ENCODE data around the gene DNAH3.
"Not testable (repeated sequence)": the region's sequence is repeated elsewhere in the genome, so short reads cannot be mapped to it uniquely, and the experiment has no call there.

Gene DNAH3

DNA sequence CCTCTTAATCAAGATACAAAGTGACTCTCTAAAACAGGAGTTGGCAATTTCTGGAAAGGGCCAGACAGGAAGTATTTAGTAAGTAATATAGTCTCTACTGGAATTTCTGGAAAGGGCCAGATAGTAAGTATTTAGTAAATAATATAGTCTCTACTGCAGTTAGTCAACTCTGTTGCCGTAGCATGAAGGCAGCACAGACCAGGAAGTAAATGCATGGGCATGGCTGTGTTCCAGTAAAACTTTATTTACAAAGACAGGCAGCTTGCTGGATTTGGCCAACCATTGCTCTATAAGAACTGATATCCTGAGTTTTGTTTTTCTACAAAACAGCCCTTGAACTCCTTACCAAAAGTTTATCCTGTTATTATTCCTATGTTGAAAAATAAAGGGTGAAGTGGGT lies 24.8 kb upstream of the DNAH3 start:
- TF ChIP-seq FOXP2 (optimal IDR thresholded peaks at IDR 0.05; ENCODE audit: control extremely low read depth, extremely low read length, insufficient read depth) (no peak), POLR2AphosphoS5 (IDR thresholded peaks at IDR 0.05; ENCODE audit: borderline replicate concordance, low read depth, low read length) (no peak)
- Histone ChIP-seq H3K27ac (no peak overlapping the region), H3K9me3 (ENCODE audit: low read depth, low read length) (no peaks in the 10 kb centered on the region), H3K4me3 (no peak overlapping the region), H3K9ac (ENCODE audit: insufficient read length) (no peak overlapping the region), H3K36me3 (ENCODE audit: insufficient read depth, low read length) (no peaks in the 10 kb centered on the region)
- no peak for DNase-seq (ENCODE audit: low read depth, low spot score)

DNA sequence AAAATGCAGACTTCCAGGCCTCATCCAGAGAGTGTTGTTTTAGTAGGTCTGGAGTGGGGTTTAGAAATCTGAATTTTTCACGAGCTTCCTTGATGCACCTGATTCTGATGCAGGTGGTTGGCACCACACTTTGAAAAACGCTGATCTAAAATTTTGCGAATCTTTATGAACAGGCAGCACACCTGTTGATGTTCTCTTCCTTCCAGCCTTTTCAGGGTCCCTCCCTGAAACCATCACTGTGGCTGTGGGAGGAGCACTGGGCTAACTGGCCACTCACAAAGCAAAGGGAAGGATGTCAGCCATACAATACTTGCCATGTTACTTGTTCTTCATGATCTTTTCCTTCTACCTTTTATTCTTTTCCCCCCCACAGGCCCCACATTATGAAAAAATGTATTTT lies 22.0 kb upstream of the DNAH3 start:
- Histone ChIP-seq H3K9me3 (ENCODE audit: low read depth, low read length) (no peaks in the 10 kb centered on the region), H3K36me3 (ENCODE audit: insufficient read depth, low read length) (no peaks in the 10 kb centered on the region), H3K4me3 (no peak overlapping the region), H3K9ac (ENCODE audit: insufficient read length) (no peak overlapping the region), H3K27ac (no peak overlapping the region)
- no peak for DNase-seq (ENCODE audit: low read depth, low spot score)
- no peak for TF ChIP-seq EZH2 (IDR thresholded peaks at IDR 0.05)
- no peak for TF ChIP-seq POLR2AphosphoS5 (IDR thresholded peaks at IDR 0.05; ENCODE audit: borderline replicate concordance, low read depth, low read length)
- no peak for TF ChIP-seq FOXP2 (optimal IDR thresholded peaks at IDR 0.05; ENCODE audit: control extremely low read depth, extremely low read length, insufficient read depth)

DNA sequence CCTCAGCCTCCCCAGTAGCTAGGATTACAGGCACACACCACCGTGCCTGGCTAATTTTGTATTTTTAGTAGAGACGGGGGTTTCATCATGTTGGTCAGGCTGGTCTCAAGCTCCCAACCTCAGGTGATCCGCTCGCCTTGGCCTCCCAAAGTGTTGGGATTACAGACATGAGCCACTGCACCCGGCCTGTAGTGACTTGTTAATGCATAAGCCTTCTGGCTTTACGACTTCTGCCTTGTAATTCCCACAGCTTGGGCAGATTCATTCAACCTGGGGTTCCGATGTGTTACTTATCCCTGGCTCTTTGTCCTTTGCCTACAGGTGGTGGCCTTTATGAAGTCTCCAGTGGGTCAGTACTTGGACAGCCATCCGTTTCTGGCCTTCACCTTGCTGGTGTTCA lies 19.5 kb upstream of the DNAH3 start:
- DNase-seq (ENCODE audit: low read depth, low spot score); H3K36me3 ChIP-seq (ENCODE audit: insufficient read depth, low read length); H3K27ac ChIP-seq; H3K4me3 ChIP-seq; H3K9ac ChIP-seq (ENCODE audit: insufficient read length); H3K9me3 ChIP-seq (ENCODE audit: low read depth, low read length): not testable (repeated sequence)

DNA sequence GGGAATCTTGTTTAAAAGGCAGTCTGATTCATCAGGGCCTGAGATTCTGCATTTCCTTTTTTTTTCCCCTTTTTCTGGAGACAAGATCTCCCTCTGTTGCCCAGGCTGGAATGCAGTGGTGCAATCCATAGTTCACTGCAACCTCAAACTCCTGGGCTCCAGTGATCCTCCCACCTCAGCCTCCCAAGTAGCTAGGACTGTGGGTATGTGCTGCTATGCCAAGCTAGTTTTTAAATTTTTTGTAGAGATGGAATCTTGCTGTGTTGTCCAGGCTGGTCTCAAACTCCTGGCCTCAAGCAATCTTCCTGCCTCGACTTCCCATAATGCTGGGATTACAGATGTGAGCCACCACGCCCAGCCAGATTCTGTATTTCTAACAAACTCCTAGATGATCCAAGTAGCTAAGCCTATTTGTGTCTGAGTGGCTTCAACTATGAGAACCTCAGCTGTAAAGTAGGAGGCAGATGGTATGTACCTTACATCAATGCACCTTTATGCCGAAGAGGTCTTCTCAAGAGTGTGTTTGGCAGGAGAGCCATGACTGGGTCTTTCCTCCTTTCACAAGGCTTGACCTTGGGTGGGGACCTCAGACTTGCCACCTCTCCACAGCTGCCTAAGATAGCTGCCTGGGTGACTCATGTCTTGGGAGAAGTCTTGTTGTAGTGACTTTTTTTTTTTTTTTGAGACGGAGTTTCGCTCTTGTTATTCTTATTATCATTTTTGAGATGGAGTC lies 18.8 kb upstream of the DNAH3 start:
- H3K9me3 ChIP-seq (ENCODE audit: low read depth, low read length): no peaks in the 10 kb centered on the region
- no peak overlapping the region for H3K4me3 ChIP-seq
- TF ChIP-seq POLR2AphosphoS5 (IDR thresholded peaks at IDR 0.05; ENCODE audit: borderline replicate concordance, low read depth, low read length) (no peak), FOXP2 (optimal IDR thresholded peaks at IDR 0.05; ENCODE audit: control extremely low read depth, extremely low read length, insufficient read depth) (no peak), EZH2 (IDR thresholded peaks at IDR 0.05) (no peak)
- DNase-seq (ENCODE audit: low read depth, low spot score): no peak
- no peak overlapping the region for H3K27ac ChIP-seq
- no peaks in the 10 kb centered on the region for H3K36me3 ChIP-seq (ENCODE audit: insufficient read depth, low read length)
- H3K9ac ChIP-seq (ENCODE audit: insufficient read length): no peak overlapping the region

DNA sequence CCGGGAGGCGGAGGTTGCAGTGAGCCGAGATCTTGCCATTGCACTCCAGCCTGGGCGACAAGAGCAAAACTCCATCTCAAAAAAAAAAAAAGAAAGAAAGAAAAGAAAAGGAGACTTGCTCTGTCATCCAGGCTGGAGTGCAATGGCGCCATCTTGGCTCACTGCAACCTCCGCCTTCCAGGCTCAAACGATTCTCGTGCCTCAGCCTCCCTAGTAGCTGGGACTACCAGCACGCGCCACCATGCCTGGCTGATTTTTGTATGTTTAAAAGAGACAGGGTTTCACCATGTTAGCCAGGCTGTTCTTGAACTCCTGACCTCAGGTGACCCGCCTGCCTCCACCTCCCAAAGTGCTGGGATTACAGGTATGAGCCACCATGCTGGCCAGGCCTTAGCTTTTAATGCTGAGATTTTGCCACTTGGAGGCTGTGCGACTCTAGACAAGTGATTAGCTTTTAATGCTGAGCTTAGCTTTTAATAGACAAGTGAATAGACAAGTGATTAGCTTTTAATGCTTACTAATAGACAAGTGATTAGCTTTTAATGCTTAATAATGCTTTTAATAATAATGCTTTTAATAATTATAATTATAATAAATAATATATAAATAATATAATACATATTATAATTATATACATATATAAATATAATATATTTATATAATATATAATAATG lies 17.4 kb upstream of the DNAH3 start:
- TF ChIP-seq EZH2 (IDR thresholded peaks at IDR 0.05) (no peak), FOXP2 (optimal IDR thresholded peaks at IDR 0.05; ENCODE audit: control extremely low read depth, extremely low read length, insufficient read depth) (no peak), POLR2AphosphoS5 (IDR thresholded peaks at IDR 0.05; ENCODE audit: borderline replicate concordance, low read depth, low read length) (no peak)
- Histone ChIP-seq H3K9me3 (ENCODE audit: low read depth, low read length) (no peaks in the 10 kb centered on the region), H3K9ac (ENCODE audit: insufficient read length) (no peak overlapping the region), H3K27ac (no peak overlapping the region), H3K36me3 (ENCODE audit: insufficient read depth, low read length) (no peaks in the 10 kb centered on the region), H3K4me3 (no peak overlapping the region)
- DNase-seq (ENCODE audit: low read depth, low spot score): no peak

DNA sequence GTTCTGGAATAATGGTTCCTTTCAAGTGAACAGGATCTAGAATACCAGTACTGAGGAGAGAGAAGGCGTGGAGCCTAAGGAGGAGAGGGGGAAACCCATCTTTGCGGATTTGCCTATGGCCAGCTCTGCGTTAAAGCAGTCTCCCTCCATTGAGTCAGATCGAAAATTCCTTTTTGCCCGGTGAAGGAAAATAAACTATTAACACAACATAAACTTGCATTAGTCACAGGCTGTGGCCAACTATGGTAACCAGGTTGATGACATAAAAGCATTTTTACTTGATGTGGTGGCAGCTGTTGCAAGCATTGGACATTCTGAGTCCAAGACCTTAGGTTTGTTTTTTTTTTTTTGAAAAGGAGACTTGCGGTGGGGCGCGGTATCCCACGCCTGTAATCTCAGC lies 16.7 kb upstream of the DNAH3 start:
- no peak overlapping the region for H3K9ac ChIP-seq (ENCODE audit: insufficient read length)
- H3K4me3 ChIP-seq: no peak overlapping the region
- no peaks in the 10 kb centered on the region for H3K36me3 ChIP-seq (ENCODE audit: insufficient read depth, low read length)
- TF ChIP-seq FOXP2 (optimal IDR thresholded peaks at IDR 0.05; ENCODE audit: control extremely low read depth, extremely low read length, insufficient read depth) (no peak), EZH2 (IDR thresholded peaks at IDR 0.05) (no peak), POLR2AphosphoS5 (IDR thresholded peaks at IDR 0.05; ENCODE audit: borderline replicate concordance, low read depth, low read length) (no peak)
- DNase-seq (ENCODE audit: low read depth, low spot score): no peak
- H3K9me3 ChIP-seq (ENCODE audit: low read depth, low read length): no peaks in the 10 kb centered on the region
- no peak overlapping the region for H3K27ac ChIP-seq

DNA sequence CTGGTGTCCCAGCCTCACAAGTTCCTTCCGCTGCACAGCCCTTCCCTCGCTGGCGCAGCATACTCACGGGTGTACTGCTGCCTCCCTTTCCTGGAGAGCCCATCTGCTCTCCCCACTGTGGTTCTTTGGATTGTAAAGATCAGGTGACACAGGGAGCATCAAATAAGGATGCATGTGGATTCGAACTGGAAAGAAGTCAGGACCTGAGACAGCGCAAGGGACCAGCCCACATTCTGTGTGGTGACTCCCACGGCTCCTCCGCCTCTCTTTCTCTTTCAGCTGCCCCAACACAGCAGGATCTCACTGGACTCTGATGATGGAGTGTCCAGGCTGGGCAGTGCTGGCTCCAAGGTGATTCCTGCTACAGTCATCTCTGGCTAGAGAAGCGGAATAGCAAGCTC lies 15.9 kb upstream of the DNAH3 start:
- no peak for TF ChIP-seq POLR2AphosphoS5 (IDR thresholded peaks at IDR 0.05; ENCODE audit: borderline replicate concordance, low read depth, low read length)
- TF ChIP-seq FOXP2 (optimal IDR thresholded peaks at IDR 0.05; ENCODE audit: control extremely low read depth, extremely low read length, insufficient read depth): no peak
- no peak for TF ChIP-seq EZH2 (IDR thresholded peaks at IDR 0.05)
- Histone ChIP-seq H3K4me3 (no peak overlapping the region), H3K27ac (no peak overlapping the region), H3K36me3 (ENCODE audit: insufficient read depth, low read length) (no peaks in the 10 kb centered on the region), H3K9me3 (ENCODE audit: low read depth, low read length) (no peaks in the 10 kb centered on the region), H3K9ac (ENCODE audit: insufficient read length) (no peak overlapping the region)
- no peak for DNase-seq (ENCODE audit: low read depth, low spot score)

DNA sequence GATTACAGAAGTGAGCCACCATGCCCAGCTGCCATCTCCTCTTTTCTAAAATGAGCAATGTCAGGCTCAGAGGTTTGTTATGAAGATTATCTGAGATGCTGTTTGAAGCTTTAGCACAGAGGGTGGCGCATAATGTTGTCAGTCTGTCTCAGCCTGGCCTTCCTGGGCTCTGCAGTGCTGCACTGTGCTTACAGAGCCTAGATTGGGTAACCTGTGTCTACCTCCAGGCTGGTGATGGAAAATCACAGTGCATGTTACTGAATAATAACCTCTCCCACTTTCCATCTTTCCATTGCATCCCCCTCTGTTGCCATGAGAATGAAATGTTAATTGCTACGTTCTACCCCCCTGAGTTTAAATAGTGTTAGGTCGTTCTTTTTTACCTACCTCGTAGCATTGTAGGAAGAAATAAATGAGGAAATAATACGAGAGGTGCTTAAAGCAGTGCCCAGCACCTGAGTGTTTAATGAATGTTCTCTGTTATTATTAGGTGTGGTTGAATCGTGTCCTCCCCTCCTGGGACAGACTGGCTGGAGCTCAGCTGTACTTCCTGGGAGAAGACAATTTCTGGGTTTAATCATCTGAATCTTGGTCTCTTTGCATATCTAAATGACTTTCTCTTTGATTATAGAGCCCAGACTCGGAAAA lies 14.0 kb upstream of the DNAH3 start:
- H3K9ac ChIP-seq (ENCODE audit: insufficient read length): no peak overlapping the region
- H3K36me3 ChIP-seq (ENCODE audit: insufficient read depth, low read length): 0 out of 2 replicates have a peak, but pooled peaks cover 3% of the 10 kb centered on the region
- DNase-seq (ENCODE audit: low read depth, low spot score): no peak
- TF ChIP-seq FOXP2 (optimal IDR thresholded peaks at IDR 0.05; ENCODE audit: control extremely low read depth, extremely low read length, insufficient read depth) (no peak), EZH2 (IDR thresholded peaks at IDR 0.05) (no peak), POLR2AphosphoS5 (IDR thresholded peaks at IDR 0.05; ENCODE audit: borderline replicate concordance, low read depth, low read length) (no peak)
- no peaks in the 10 kb centered on the region for H3K9me3 ChIP-seq (ENCODE audit: low read depth, low read length)
- H3K27ac ChIP-seq: no peak overlapping the region
- no peak overlapping the region for H3K4me3 ChIP-seq

Measured in SK-N-MC (cell line).